NCI-H1436 (cell line): Measurements from ENCODE around the gene TNNT3.

ENCODE experiments used
- DNase-seq: peaks from one replicate; lab custom pipeline; 2025; lab: John Stamatoyannopoulos, UW

Gene TNNT3

DNA sequence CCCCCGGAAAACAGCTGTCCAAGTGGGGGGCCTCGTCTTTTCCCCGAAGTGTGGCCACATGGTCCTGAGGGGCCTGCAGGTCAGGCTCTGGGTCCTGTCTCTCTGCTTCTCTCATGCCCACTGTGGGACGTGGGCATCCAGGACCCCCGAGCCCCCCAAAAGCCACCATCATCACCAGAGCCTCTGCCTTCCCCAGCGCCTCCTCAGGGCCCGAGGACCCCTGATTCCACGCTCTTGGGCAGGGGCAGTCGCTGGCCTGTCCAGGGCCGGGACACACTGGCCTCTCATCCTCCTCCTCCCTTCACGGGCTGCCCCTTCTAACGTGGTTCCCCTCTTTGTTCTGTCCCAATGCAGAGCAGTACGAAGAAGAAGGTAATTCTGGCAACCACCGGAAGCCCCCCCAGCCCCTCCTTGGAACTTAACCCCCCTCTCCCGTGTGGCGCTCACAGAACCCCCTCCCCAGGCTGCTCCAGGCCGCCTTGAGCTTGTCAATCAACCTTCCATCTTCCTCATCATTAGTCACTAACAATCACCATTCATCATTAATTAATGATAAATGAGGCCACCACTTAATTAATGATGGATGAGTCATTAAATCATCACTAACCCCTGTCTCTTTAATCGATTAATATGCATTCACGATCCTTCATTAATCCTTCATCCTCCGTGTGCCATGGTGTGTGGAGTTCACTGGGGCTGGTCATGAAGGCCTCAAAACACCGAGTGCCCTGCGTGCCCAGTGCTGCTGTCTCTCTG is 3.9 kb downstream of the TNNT3 start:
- DNase-seq = no peak

GRCh38 chr11:1924181-1924580 is 4.7 kb downstream of the TNNT3 start:
- DNase-seq = no peak

DNA sequence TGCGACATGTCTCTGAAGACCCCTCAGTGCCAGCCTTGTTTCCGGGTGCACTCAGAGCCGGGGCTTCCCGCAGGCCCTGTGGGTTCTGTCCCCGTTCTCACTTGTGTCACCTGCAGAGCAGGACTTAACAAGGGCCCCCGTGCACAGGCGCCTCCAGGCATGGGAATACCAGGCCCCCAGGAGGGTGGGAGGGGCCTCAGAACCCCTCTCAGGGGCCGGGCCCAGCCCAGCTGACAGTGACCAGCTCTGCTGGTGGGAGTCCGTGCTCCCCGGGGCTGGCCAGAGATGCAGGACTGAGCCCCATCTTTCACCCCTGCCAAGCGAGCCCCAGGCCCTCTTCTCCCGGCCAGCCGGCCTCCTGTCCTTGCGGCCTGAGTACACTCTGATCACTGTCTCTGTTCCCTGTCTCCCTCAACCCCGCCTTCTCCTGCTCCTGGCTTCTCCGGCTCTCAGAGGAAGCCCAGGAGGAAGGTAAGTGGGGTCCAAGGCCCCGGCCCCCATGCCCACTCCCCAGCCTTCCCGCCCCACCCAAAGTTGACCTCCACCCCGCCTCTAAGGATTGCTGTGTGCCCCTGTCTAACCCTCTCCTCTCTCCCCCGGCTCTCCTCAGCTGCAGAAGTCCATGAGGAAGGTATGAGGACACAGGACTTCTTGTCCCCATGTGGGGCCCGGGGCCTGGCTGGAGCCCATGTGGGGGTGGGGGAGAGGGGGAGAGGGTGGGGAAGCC is 5.3 kb downstream of the TNNT3 start:
- DNase-seq = no peak

GRCh38 chr11:1925373-1926155 is 6.1 kb downstream of the TNNT3 start:
- no peak for DNase-seq

DNA sequence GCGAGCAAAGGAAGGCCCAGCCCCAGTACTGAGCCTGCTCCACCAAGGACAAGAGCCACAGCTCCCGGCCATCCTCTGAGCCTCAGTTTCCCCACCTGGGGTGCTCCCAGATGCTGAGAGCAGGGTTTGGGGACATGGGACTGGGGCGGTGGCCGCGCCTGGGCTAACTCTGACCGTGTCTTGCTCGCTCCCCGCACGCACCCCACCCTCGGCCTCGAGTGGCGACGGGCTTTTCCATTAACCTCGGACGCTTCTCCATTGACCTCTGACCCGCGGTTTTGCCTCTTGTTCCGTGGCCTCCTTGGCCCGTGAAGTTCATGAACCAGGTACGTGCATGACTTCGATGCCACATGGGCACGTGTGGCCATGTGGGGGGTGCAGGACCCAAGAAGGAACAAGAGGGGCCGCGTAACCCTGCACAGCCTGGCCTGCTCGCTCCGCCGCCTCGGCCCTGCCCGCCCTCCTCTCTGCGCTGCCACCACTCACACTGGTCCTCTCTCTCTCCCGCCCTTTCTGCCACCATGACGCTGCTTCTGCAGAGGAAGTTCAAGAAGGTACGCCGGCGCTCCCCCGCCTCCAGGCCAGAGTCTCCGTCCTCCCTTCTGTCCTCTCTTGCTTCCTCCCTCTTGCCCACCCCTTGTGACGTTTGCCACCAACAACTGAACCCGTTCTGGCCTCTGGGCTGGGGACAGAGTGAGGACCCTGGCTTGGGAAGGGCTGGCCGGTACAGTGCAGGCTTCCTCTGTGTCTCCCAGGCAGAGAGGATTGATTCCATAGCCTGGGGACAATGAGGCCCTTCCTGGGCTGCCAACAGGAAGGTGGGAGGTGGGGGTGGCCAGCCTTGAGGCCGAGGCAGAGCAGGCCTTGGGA is 6.9 kb downstream of the TNNT3 start:
- DNase-seq = no peak

DNA sequence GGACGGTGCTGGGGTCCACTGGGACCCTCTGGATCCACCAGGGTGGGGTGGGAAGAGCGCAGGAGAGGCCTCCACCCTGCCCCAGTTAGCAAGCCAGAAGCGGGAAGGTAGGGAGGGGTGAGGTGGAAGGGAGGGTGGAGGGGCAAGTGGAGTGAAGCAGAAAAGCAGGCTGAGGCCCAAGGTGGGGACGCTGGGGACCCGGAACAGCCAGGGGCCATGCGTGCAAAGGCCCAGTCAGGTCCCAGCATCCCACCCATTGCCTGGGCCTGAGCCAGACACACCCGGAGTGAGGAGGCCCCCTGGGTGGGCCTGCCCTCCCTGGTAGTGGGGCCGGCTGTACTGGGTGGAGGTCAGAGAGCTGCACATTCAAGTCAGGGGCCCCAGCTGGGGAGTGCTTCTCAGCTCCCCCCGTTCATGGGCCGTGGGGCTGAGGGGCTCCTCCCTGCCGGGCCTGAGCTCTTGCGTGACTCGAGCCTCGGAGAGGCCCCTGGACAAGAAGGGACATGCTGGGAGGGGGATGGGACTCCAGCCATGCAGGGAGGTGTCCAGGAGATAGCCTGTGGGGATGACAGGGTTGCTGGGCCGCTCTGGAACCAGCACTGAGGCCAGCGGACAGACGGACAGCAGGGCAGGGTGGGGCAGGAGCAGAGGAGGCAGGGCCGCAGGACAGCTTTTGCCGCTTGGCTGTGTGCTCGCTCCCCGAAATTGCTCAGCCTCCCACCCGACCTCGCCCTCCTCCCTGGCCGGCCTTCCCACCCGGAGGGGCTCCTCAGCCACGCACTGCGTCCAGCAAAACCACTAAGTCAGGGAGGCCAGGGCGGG is 7.7 kb downstream of the TNNT3 start:
- no peak for DNase-seq

DNA sequence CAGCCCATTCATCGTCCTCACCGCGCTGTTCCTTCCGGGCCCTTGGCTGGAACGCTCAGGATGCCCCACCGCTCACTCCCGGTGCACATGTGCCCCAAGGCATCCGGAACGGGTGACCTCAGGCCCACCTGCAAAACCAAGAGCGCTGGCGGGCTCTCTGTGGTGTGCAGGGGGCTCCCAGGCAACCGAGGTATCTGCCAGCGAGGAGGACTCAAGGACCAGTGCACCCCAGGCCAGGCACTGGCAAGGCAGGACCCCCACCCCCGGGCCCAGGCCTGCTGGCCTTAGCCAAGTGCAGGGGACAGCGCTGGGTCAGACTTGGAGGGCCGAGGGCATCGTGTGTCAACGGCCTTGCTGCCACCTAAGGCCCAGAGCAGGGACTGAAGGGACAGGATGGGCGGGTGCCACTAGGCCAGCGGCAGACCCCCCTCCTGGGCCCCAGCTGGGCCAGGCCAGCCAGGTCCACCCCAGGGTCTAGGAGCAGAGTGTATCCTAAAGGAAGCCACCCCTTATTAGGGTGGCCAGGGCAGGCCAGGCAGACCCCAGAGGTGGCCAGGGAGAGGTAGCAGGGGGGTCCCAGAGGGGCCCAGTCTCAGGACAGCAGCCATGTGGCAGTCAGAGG is 8.5 kb downstream of the TNNT3 start:
- no peak for DNase-seq

GRCh38 chr11:1928470-1928890 is 9.0 kb downstream of the TNNT3 start:
- no peak for DNase-seq

DNA sequence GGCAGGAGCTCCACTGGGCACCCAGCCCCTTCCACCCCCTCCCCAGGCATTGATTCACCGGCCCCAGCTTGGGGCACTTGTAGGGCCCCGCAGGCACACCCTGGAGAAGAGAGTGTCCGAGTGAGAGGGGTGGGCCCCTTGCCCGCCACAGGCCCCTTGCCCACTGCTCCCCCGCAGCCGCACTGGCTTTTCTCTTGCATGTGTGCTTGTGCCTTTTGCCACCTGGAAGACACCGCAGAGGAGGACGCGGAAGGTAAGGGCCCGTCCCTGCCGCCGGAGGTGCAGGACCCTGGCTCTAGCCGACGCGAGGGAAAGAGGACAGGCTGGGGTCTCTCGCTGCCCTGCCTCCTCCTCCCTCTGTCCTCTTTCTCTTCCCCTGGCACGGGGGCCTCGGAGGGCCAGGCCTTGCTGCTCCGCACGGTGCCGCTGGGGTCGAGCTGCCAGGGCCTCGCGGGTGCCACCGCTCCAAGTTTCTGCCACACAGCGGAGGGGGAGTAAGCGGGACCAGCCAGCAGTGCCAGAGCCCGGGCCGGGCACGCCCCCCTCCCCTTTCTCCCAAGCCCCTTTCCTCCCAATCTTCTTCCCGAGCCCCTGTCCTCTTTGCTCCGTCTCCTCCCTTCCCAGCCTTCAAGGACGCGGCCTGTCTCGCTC is 9.5 kb downstream of the TNNT3 start:
- DNase-seq = no peak

DNA sequence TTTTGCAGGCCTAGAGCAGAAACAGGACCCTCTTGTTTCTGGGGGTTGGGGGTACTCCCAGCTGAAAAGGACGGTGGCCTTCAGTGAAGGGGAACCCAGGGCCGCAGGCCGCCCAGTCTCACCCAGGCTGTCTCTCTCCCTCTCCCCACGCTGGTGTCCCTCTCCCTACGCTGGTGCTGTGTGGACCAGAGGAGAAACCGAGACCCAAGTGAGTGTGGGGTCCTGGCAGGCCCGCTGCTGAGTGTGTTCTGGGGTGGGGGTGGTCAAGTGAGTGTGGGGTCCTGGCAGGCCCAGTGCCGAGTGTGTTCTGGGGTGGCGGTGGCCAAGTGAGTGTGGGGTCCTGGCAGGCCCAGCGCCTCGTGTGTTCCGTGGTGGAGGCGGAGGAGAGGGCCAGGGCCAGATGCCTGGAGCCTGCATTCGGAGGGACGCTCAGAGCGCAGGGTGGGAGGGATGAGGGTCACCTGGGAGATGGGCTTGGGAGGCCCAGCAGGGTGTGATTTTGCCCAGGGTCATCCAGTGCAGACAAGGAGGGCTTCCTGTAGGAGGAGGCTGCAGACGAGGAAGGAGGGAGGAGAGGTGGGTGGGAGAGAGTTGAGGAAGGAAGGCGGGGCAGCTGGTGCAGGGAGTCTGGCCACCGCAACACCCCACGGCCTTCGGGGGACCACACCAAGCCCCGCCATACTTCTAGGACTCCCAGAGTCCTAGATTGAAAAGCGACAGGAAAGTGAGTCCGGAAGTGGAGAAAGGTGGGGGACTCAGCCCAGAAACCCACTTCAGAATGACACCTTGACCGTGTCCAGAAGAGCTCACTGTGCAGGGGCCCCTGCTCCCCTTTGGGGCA is 10.3 kb downstream of the TNNT3 start:
- DNase-seq = no peak

DNA sequence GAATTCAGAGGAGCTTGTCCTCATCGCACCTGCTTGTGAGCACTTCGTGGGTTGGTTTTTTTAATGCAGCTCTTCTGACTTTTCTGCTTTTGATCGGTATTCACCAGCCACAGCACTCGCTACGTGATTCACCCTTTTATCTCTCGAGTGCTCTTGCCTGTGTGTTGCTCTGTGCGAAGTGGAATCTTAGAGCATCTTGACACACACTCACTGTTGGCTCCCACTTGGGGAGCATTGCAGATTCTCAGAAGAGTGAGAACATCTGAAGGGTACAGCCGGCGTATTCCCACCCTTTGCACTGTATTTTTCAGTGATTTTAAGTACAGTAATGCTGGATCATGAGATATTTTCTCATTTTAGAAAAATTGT is 10.9 kb downstream of the TNNT3 start:
- DNase-seq = no peak

GRCh38 chr11:1931341-1932104 is 12.0 kb downstream of the TNNT3 start:
- no peak for DNase-seq

- no peak for DNase-seq
Observed at GRCh38 chr11:1932105-1932480, 12.6 kb downstream of the TNNT3 start.

DNA sequence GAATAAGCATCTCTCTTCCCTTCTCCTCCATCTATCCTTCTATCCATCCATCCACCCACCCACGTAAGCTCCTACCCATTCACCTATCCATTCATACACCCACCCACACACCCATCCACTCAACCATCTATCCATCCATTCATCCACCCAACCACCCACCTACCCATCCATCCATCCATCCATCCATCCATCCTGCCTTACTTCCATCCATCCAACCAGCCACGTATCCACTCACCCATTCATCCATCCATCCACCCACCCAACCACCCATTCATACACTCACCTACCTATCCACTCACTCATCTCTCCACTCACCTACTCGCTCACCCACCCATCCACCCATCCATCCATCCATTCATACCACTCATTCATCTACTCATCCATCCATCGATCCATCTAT is 13.2 kb downstream of the TNNT3 start:
- no peak for DNase-seq

DNA sequence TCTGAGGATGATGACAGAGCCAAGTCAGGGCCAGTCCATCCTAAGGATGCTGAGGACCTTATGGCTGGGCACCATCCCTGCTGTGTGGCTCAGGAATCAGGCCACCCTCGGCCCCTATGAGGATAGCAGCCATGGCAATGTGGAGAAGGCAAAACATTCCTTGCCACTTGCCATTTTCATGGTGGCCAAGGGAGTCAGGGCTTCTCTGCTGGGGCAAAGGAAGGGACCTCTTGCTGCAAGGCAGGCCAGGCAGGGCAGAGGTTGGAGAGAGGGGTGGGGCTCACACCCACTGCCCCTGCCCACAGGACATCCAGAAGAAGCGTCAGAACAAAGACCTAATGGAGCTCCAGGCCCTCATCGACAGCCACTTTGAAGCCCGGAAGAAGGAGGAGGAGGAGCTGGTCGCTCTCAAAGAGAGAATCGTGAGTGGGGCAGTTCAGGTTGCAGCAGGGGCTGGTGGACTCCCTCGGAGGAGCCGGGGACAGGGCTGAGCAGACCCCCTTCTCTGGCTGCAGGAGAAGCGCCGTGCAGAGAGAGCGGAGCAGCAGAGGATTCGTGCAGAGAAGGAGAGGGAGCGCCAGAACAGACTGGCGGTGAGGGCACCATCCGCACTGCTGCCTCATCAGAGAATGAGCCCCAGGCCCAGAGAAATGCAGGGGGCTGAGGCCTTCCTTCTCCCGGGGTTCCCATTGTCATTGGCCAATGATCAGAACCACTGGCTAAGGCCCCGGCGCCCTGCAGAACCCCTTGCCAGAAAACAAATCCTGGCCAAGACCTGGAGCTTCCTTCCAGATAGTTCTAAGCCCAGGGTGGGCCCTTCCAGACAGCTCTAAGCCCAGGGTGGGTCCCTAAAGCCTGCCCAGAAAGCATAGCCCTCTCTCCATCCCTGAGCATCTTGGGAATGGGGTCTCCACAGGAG is 14.2 kb downstream of the TNNT3 start:
- DNase-seq = no peak

DNA sequence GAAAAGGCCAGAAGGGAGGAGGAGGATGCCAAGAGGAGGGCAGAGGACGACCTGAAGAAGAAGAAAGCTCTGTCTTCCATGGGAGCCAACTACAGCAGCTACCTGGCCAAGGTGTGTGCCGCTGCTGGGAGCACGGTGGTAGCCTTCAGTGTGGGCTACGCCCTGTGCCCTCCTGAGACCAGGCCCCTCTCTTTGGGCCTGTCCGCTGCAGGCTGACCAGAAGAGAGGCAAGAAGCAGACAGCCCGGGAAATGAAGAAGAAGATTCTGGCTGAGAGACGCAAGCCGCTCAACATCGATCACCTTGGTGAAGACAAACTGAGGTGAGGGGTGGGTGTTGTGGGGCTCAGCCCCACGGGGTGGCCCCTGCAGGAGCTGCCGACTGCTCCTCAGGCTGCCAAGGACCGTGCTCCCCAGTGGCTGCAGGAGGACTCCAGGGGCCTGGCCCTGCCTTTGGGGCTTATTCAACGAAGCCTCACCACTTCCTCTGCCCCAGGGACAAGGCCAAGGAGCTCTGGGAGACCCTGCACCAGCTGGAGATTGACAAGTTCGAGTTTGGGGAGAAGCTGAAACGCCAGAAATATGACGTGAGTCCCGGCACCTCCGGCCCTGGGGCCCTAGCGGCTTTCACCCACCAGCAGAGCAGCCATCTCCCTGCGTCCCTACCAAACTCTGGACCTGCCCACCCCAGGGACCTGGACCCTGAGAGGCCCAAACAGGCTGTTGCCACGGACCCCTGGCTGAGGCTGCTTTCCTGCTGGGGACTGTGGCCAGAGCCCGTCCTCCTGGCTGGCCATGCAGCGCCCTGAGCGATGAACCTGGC is 15.0 kb downstream of the TNNT3 start:
- DNase-seq = no peak
